Measurements from ENCODE around the gene LRRC49. TPM values are rescaled to one million over a fixed set of nuclear protein-coding genes. Genes with fewer than 3 reads are reported as not detected.

Gene LRRC49
- total and polyA plus RNA-seq, 2 experiments from 2014 or later, result 8.5 to 14.6 TPM

DNA sequence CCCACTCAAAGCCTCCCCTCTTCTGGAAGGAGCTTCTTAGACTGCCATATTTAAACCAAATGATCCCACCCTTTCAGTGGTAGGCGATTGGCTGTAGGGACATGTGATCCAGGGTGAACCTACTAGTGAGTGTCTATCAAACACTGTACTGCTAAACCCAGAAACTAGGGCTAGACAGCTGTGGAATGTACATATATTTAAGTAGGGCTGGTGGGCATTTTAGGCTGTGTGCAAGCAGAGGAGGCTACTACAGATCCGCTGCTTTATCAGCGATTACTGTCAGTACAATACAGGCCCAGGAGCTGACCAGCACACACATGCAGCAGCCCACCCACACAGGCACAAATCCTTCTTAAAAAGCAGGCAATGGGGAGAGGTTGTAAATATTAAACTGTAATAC is 23.3 kb upstream of the LRRC49 start:
- H3K27ac Mint-ChIP-seq, result no peak overlapping the region
- Histone ChIP-seq H4K20me1 (replicated peaks; ENCODE audit: insufficient read depth) (no peaks in the 10 kb centered on the region), H3K27ac (ENCODE audit: low read depth) (no peak overlapping the region), H3K79me2 (replicated peaks; ENCODE audit: insufficient read depth) (no peaks in the 10 kb centered on the region), H3F3A (replicated peaks; ENCODE audit: low read depth) (no peaks in the 10 kb centered on the region), H2AFZ (no peak overlapping the region), H3K4me1 (ENCODE audit: insufficient read depth) (no peaks in the 10 kb centered on the region), H3K9me2 (ENCODE audit: insufficient read depth) (peaks cover 5% of the 10 kb centered on the region; the same call in 1 of the 2 replicates), H3K4me3 (no peak overlapping the region), H3K36me3 (ENCODE audit: insufficient read depth) (no peaks in the 10 kb centered on the region), H3K4me2 (no peak overlapping the region), H3K27me3 (ENCODE audit: insufficient read depth) (no peaks in the 10 kb centered on the region)
- peaks cover 20% of the 10 kb centered on the region for H3K36me3 Mint-ChIP-seq (ENCODE audit: low read depth)
- H3K27me3 Mint-ChIP-seq (ENCODE audit: insufficient read depth, low read depth, poor library complexity), result peaks cover 3% of the 10 kb centered on the region
- no peak overlapping the region for H3K4me3 Mint-ChIP-seq
- ATAC-seq (no peak), DNase-seq (ENCODE audit: low spot score) (no peak)
- H3K9me3 Mint-ChIP-seq, result peaks cover 24% of the 10 kb centered on the region
- TF ChIP-seq, protein P1, sequence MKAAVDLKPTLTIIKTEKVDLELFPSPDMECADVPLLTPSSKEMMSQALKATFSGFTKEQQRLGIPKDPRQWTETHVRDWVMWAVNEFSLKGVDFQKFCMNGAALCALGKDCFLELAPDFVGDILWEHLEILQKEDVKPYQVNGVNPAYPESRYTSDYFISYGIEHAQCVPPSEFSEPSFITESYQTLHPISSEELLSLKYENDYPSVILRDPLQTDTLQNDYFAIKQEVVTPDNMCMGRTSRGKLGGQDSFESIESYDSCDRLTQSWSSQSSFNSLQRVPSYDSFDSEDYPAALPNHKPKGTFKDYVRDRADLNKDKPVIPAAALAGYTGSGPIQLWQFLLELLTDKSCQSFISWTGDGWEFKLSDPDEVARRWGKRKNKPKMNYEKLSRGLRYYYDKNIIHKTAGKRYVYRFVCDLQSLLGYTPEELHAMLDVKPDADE (IDR thresholded peaks at IDR 0.05), result no peak
- TF ChIP-seq JUNB (IDR thresholded peaks at IDR 0.05; ENCODE audit: unreplicated experiment) (no peak), POLR2AphosphoS5 (IDR thresholded peaks at IDR 0.05; ENCODE audit: low read depth) (no peak), EZH2 (IDR thresholded peaks at IDR 0.05; ENCODE audit: low read depth, unreplicated experiment) (no peak), ZNF114 (CRISPR knock-in tag; IDR thresholded peaks at IDR 0.05) (no peak), NANOG (IDR thresholded peaks at IDR 0.05; ENCODE audit: borderline replicate concordance) (no peak), STAT1 (IDR thresholded peaks at IDR 0.05; ENCODE audit: unreplicated experiment) (no peak), CREB1 (CRISPR knock-in tag; IDR thresholded peaks at IDR 0.05; ENCODE audit: low read depth) (no peak), ZNF331 (CRISPR knock-in tag; IDR thresholded peaks at IDR 0.05; ENCODE audit: low read depth) (no peak), REST (IDR thresholded peaks at IDR 0.05; ENCODE audit: unreplicated experiment) (no peak), EZH2phosphoT487 (IDR thresholded peaks at IDR 0.05; ENCODE audit: unreplicated experiment) (no peak)
- TF ChIP-seq, protein P2, sequence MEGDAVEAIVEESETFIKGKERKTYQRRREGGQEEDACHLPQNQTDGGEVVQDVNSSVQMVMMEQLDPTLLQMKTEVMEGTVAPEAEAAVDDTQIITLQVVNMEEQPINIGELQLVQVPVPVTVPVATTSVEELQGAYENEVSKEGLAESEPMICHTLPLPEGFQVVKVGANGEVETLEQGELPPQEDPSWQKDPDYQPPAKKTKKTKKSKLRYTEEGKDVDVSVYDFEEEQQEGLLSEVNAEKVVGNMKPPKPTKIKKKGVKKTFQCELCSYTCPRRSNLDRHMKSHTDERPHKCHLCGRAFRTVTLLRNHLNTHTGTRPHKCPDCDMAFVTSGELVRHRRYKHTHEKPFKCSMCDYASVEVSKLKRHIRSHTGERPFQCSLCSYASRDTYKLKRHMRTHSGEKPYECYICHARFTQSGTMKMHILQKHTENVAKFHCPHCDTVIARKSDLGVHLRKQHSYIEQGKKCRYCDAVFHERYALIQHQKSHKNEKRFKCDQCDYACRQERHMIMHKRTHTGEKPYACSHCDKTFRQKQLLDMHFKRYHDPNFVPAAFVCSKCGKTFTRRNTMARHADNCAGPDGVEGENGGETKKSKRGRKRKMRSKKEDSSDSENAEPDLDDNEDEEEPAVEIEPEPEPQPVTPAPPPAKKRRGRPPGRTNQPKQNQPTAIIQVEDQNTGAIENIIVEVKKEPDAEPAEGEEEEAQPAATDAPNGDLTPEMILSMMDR (conservative IDR thresholded peaks at IDR 0.05; ENCODE audit: low read depth in 2 of 2), result no peak
- TF ChIP-seq, protein P3, sequence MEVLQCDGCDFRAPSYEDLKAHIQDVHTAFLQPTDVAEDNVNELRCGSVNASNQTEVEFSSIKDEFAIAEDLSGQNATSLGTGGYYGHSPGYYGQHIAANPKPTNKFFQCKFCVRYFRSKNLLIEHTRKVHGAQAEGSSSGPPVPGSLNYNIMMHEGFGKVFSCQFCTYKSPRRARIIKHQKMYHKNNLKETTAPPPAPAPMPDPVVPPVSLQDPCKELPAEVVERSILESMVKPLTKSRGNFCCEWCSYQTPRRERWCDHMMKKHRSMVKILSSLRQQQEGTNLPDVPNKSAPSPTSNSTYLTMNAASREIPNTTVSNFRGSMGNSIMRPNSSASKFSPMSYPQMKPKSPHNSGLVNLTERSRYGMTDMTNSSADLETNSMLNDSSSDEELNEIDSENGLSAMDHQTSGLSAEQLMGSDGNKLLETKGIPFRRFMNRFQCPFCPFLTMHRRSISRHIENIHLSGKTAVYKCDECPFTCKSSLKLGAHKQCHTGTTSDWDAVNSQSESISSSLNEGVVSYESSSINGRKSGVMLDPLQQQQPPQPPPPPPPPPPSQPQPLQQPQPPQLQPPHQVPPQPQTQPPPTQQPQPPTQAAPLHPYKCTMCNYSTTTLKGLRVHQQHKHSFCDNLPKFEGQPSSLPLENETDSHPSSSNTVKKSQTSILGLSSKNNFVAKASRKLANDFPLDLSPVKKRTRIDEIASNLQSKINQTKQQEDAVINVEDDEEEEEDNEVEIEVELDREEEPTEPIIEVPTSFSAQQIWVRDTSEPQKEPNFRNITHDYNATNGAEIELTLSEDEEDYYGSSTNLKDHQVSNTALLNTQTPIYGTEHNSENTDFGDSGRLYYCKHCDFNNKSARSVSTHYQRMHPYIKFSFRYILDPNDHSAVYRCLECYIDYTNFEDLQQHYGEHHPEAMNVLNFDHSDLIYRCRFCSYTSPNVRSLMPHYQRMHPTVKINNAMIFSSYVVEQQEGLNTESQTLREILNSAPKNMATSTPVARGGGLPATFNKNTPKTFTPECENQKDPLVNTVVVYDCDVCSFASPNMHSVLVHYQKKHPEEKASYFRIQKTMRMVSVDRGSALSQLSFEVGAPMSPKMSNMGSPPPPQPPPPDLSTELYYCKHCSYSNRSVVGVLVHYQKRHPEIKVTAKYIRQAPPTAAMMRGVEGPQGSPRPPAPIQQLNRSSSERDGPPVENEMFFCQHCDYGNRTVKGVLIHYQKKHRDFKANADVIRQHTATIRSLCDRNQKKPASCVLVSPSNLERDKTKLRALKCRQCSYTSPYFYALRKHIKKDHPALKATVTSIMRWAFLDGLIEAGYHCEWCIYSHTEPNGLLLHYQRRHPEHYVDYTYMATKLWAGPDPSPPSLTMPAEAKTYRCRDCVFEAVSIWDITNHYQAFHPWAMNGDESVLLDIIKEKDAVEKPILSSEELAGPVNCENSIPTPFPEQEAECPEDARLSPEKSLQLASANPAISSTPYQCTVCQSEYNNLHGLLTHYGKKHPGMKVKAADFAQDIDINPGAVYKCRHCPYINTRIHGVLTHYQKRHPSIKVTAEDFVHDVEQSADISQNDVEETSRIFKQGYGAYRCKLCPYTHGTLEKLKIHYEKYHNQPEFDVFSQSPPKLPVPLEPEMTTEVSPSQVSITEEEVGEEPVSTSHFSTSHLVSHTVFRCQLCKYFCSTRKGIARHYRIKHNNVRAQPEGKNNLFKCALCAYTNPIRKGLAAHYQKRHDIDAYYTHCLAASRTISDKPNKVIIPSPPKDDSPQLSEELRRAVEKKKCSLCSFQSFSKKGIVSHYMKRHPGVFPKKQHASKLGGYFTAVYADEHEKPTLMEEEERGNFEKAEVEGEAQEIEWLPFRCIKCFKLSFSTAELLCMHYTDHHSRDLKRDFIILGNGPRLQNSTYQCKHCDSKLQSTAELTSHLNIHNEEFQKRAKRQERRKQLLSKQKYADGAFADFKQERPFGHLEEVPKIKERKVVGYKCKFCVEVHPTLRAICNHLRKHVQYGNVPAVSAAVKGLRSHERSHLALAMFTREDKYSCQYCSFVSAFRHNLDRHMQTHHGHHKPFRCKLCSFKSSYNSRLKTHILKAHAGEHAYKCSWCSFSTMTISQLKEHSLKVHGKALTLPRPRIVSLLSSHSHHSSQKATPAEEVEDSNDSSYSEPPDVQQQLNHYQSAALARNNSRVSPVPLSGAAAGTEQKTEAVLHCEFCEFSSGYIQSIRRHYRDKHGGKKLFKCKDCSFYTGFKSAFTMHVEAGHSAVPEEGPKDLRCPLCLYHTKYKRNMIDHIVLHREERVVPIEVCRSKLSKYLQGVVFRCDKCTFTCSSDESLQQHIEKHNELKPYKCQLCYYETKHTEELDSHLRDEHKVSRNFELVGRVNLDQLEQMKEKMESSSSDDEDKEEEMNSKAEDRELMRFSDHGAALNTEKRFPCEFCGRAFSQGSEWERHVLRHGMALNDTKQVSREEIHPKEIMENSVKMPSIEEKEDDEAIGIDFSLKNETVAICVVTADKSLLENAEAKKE (CRISPR knock-in tag; IDR thresholded peaks at IDR 0.05), result no peak
- no peaks in the 10 kb centered on the region; the same call in 2 of the 3 replicates for H3K4me1 Mint-ChIP-seq

Measured in GM23338 (cell line).